T-helper 2 cell treated with Interferon-gamma antibody and Interleukin-4, amounts not matched to agents 5 μg/mL and 100 μg/mL, for 36 hours (primary cell): Measurements from ENCODE around the gene ADCY4.

Experiments
- DNase-seq: peaks from one replicate; pipeline ENCODE4 v3.0.0; 2021; ENCODE audit warnings: low spot score
- H3K27ac Mint-ChIP-seq: one replicate; pipeline ENCODE4 v1.8.0; 2021; ENCODE audit warnings: mild to moderate bottlenecking, mixed read lengths
- H3K27me3 Mint-ChIP-seq: one replicate; pipeline ENCODE4 v1.8.0; 2021; ENCODE audit warnings: low read depth, mixed read lengths
- H3K36me3 Mint-ChIP-seq: one replicate; pipeline ENCODE4 v1.8.0; 2021; ENCODE audit warnings: low read depth, mixed read lengths
- H3K4me1 Mint-ChIP-seq: one replicate; pipeline ENCODE4 v1.8.0; 2021; ENCODE audit warnings: low read depth, mixed read lengths
- H3K4me3 Mint-ChIP-seq: one replicate; pipeline ENCODE4 v1.8.0; 2022; ENCODE audit warnings: mild to moderate bottlenecking, moderate library complexity, mixed read lengths
- H3K9me3 Mint-ChIP-seq: one replicate; pipeline ENCODE4 v1.8.0; 2021; ENCODE audit warnings: mixed read lengths

ADCY4 gene

GRCh38 chr14:24370748-24371147 lies 35.9 kb upstream of the ADCY4 start:
- Mint-ChIP-seq H3K4me1 (peaks cover 13% of the 10 kb centered on the region), H3K9me3 (no peaks in the 10 kb centered on the region), H3K4me3 (no peak overlapping the region), H3K36me3 (no peaks in the 10 kb centered on the region), H3K27ac (no peak overlapping the region), H3K27me3 (peaks cover 45% of the 10 kb centered on the region)
- no peak for DNase-seq

GRCh38 chr14:24369907-24370687 lies 35.2 kb upstream of the ADCY4 start:
- H3K27ac Mint-ChIP-seq, result no peak overlapping the region
- H3K36me3 Mint-ChIP-seq, result no peaks in the 10 kb centered on the region

GRCh38 chr14:24369463-24369862 lies 34.6 kb upstream of the ADCY4 start:
- Mint-ChIP-seq H3K27ac (no peak overlapping the region), H3K9me3 (no peaks in the 10 kb centered on the region), H3K36me3 (no peaks in the 10 kb centered on the region), H3K4me1 (peaks cover 18% of the 10 kb centered on the region), H3K4me3 (no peak overlapping the region), H3K27me3 (peaks cover 50% of the 10 kb centered on the region)
- no peak for DNase-seq

More at GRCh38 chr14:24369907-24370687, 35.2 kb upstream of the ADCY4 start:
- H3K4me3 Mint-ChIP-seq, result no peak overlapping the region
- peaks cover 47% of the 10 kb centered on the region for H3K27me3 Mint-ChIP-seq
- H3K4me1 Mint-ChIP-seq, result peaks cover 18% of the 10 kb centered on the region
- DNase-seq, result no peak
- no peaks in the 10 kb centered on the region for H3K9me3 Mint-ChIP-seq

- no peaks in the 10 kb centered on the region for H3K36me3 Mint-ChIP-seq
- H3K27ac Mint-ChIP-seq, result no peak overlapping the region
- no peak for DNase-seq
- peaks cover 18% of the 10 kb centered on the region for H3K4me1 Mint-ChIP-seq
- H3K27me3 Mint-ChIP-seq, result peaks cover 50% of the 10 kb centered on the region
- H3K9me3 Mint-ChIP-seq, result no peaks in the 10 kb centered on the region
- H3K4me3 Mint-ChIP-seq, result no peak overlapping the region
Measured at GRCh38 chr14:24368562-24369252, 33.8 kb upstream of the ADCY4 start.

GRCh38 chr14:24368212-24368561 lies 33.3 kb upstream of the ADCY4 start:
- peaks cover 18% of the 10 kb centered on the region for H3K4me1 Mint-ChIP-seq
- H3K27me3 Mint-ChIP-seq, result peaks cover 55% of the 10 kb centered on the region
- no peak overlapping the region for H3K4me3 Mint-ChIP-seq
- no peaks in the 10 kb centered on the region for H3K9me3 Mint-ChIP-seq
- H3K36me3 Mint-ChIP-seq, result no peaks in the 10 kb centered on the region
- no peak for DNase-seq
- H3K27ac Mint-ChIP-seq, result no peak overlapping the region

- H3K27me3 Mint-ChIP-seq, result peaks cover 60% of the 10 kb centered on the region
- no peaks in the 10 kb centered on the region for H3K9me3 Mint-ChIP-seq
- no peaks in the 10 kb centered on the region for H3K36me3 Mint-ChIP-seq
- H3K4me3 Mint-ChIP-seq, result peak within 1 kb of the TSS; percentile 48
- peaks cover 18% of the 10 kb centered on the region for H3K4me1 Mint-ChIP-seq
- DNase-seq, result no peak
- no peak within 1 kb of the TSS for H3K27ac Mint-ChIP-seq
Measured at GRCh38 chr14:24367514-24368211, 32.8 kb upstream of the ADCY4 start, which contains the start of gene NFATC4. TSS of gene NFATC4 (plus strand) at chr14:24368184. CDS start at chr14:24368341, 157 bp downstream.

GRCh38 chr14:24366721-24367513 lies 32.0 kb upstream of the ADCY4 start:
- no peak for DNase-seq
- Mint-ChIP-seq H3K27me3 (peaks cover 62% of the 10 kb centered on the region), H3K4me3 (peak overlapping the region; percentile 27), H3K9me3 (no peaks in the 10 kb centered on the region), H3K27ac (no peak overlapping the region), H3K4me1 (peaks cover 18% of the 10 kb centered on the region), H3K36me3 (no peaks in the 10 kb centered on the region)

GRCh38 chr14:24366413-24366720 lies 31.5 kb upstream of the ADCY4 start:
- Mint-ChIP-seq H3K9me3 (no peaks in the 10 kb centered on the region), H3K4me3 (no peak overlapping the region), H3K4me1 (peaks cover 18% of the 10 kb centered on the region), H3K36me3 (no peaks in the 10 kb centered on the region), H3K27me3 (peaks cover 65% of the 10 kb centered on the region), H3K27ac (no peak overlapping the region)
- no peak for DNase-seq

GRCh38 chr14:24365600-24366412 lies 30.9 kb upstream of the ADCY4 start:
- H3K27me3 Mint-ChIP-seq, result peaks cover 63% of the 10 kb centered on the region
- no peaks in the 10 kb centered on the region for H3K9me3 Mint-ChIP-seq
- H3K4me1 Mint-ChIP-seq, result peaks cover 18% of the 10 kb centered on the region
- no peaks in the 10 kb centered on the region for H3K36me3 Mint-ChIP-seq
- peak overlapping the region; percentile 46 for H3K4me3 Mint-ChIP-seq
- DNase-seq, result peak; percentile 29
- no peak overlapping the region for H3K27ac Mint-ChIP-seq

GRCh38 chr14:24364841-24365240 lies 30.0 kb upstream of the ADCY4 start:
- peaks cover 18% of the 10 kb centered on the region for H3K4me1 Mint-ChIP-seq
- H3K27ac Mint-ChIP-seq, result no peak overlapping the region
- no peaks in the 10 kb centered on the region for H3K36me3 Mint-ChIP-seq
- DNase-seq, result no peak
- peaks cover 72% of the 10 kb centered on the region for H3K27me3 Mint-ChIP-seq
- H3K9me3 Mint-ChIP-seq, result no peaks in the 10 kb centered on the region
- no peak overlapping the region for H3K4me3 Mint-ChIP-seq

GRCh38 chr14:24363401-24363800 lies 28.5 kb upstream of the ADCY4 start:
- peaks cover 18% of the 10 kb centered on the region for H3K4me1 Mint-ChIP-seq
- no peak for DNase-seq
- H3K36me3 Mint-ChIP-seq, result no peaks in the 10 kb centered on the region
- H3K27ac Mint-ChIP-seq, result no peak overlapping the region
- H3K4me3 Mint-ChIP-seq, result no peak overlapping the region
- no peaks in the 10 kb centered on the region for H3K9me3 Mint-ChIP-seq
- peaks cover 70% of the 10 kb centered on the region for H3K27me3 Mint-ChIP-seq

- no peak for DNase-seq
- H3K9me3 Mint-ChIP-seq, result no peaks in the 10 kb centered on the region
- H3K27me3 Mint-ChIP-seq, result peaks cover 64% of the 10 kb centered on the region
- no peak overlapping the region for H3K27ac Mint-ChIP-seq
- no peak overlapping the region for H3K4me3 Mint-ChIP-seq
- no peaks in the 10 kb centered on the region for H3K36me3 Mint-ChIP-seq
- H3K4me1 Mint-ChIP-seq, result peaks cover 13% of the 10 kb centered on the region
Measured at GRCh38 chr14:24362241-24362960, 27.5 kb upstream of the ADCY4 start.
